ENCODE data around the gene MORC4.

Gene MORC4

DNA sequence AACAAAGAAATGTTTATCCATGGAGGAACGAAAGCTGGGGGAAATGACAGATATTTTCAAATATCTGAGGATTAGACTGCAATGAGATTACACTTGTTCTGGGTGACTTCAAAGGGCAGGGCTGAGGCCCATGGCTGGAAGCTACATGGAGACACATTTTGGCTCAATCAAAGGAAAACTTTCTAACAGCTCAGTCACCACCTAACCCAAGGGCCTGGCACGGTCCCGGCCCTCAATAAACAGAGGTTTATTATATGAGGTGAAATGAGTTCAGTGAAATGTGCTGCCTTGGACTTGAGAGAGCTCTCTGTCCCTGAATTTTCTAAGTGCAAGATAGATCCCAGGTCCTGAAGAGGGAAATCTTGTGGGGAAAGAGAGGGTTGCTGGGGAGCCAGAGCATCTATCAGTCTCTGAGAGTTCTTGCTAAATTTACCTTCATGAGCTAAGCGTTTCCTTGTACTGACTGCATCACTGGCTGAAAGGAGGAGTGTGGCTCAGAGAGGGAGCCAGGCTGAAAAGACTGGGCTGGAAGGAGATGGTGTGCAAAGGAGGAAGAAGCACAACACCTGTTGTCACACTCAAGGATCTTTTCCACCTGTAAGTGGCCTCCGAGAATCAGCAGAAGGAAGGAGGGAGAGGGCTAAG lies 94.8 kb downstream of the MORC4 start:
- no peak for DNase-seq

DNA sequence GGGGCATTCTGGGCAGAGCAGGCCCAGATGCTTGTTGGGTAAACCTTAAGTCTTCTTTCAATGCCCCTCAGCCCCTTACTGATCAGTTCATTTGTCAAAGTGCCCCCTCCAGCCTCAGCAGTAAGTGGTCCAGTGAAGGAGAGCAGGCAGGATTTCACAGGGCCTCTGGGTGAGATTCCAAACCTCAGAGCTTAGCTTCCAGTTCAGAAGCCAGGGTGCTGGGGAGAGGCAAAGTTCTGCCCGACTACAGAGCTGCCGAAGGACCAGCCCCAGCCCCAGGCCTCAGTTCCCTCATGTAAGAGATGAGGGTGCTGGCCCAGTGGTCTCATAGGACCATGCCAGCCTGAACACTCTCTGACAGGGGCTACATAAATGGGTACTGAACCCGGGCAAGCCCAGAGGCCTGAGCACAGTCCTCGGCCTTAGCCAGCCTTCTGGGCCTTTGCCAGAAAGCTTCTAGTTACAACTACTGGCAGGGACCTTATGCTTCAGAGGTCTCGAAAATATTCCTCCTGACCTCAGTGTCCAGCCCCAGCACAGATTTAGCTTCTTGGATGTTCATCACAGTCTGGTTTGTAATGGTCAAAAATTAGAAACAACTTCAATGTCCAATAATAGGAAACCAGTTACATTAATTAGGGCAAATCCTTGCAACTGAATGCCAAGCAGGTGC lies 96.0 kb downstream of the MORC4 start:
- no peak for DNase-seq

DNA sequence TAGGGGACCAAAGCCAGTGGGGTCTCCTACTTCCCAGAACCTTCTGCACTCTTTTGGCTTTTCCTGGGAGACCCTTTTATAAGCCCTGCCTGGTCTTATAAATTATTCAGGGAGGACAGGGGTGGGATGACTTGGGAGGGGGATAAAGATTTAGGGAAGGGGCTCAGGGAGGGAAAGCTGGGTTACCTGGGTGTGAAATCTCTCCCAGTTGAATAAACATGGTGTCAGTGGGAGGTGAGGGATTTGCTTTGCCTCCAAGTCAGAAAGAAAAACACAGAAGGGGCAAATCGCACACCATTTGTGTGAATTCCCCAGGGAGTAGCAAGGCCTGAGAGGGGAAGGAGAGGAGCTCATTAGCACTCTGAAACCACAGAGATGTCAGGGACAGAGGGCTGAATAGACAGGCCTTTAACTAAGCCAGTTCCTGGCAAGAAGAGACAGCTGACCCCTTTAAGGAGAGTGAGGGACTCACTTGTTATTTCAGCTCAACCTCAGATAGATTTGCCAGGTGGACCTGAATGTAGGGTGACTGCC lies 96.7 kb downstream of the MORC4 start, which contains the start of gene RIPPLY1:
TSS of gene RIPPLY1 (minus strand) at position 51 of the 534 bp plus-strand sequence. CDS start 54 bp downstream, outside the sequence.
- no peak for DNase-seq

DNA sequence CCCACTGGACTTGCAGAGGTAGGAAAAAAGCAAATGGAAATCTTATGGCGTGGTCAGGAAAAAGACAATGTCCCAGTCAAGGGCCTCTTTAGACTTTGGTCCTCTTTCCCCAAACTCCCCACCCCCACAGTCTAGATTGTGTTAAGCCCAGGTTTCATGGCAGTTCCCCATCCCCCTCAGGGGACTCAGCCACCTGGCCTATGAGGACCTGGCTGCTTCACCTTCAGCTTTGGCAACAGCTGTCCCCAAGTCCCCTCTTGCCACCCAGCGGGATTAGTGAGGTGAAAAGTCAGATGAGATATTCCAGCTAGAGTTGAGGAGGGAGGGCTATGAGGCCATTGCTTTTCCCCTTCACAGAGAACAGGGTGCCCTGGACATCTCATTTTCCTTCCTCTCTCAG lies 97.3 kb downstream of the MORC4 start:
- DNase-seq = no peak

DNA sequence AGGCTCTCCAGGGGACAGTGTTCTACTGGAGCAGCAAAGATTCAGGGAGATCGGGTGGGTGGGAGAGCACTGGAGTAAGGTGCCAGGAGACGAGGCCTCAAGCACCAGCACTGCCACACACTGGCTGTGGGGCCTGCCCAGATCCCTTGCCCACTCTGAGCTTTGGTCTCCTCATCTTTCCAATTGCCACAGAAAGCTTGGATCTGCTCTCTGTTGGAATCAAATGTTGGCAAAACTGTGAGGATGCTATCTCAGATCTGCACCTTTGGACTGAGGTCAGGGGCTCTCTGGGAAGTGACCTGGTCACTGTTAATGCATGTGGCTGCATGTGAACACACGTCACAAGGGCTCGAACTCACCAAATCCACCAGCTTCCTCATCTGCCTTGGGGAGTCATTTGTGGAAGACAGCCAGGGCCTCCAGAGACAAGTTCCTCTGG lies 98.2 kb downstream of the MORC4 start:
- DNase-seq = no peak

DNA sequence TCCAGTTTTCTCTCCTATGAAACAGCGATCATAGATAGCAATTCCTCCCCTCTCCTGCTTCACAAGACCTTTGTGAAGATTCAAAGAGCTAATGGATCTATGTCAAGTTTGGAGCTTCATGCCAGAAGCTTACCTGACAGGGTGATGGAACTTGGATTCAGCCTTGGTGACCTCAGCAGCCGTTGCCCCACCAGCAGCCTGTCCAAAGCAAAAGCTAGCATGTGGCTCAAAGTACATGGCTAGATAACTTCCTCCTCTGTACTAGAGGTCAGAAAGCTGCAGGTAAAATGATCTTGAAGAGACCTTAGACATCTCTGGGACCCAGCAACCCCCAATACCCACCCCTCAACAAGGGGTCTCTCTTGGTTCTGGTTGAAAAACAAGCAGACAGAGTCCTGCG lies 98.7 kb downstream of the MORC4 start:
- no peak for DNase-seq

DNA sequence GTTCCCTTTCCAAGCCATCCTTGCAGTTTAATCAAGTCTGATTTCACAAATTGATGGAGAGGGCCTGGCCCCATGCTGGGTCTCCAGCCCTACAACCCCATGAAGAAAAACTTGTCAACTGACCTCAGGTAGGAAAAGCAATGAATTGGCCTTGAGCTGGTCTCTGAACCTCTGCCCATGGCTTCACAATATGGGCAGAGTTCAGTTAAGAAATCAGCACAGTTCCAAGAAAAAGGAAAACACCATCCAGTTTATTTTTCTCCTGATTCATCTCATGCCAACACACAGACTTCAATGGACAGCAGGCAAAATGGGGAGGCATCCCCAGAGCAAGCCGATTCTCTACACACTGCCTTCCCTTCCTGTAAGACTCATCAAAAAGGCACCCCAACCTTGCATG lies 100.2 kb downstream of the MORC4 start:
- no peak for DNase-seq

DNA sequence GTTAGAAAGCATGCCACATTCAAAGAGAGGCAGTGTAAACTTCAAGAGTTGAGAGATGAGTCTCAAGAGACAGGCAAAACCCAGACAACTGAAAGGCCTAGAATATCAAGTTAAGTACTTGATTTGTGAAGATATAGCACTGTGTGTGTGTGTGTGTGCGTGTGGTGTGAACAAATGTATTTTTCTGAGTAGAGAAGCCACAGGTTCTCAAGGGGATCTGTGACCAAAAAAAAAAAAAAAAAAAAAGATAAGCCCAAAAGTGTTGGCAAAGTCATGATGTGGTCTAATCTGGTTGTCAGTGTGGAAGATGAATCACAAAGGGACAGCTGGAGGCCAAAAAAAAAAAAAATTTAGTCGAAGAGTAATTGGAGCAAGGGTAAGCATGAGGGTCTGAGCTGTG lies 100.7 kb downstream of the MORC4 start:
- no peak for DNase-seq

DNA sequence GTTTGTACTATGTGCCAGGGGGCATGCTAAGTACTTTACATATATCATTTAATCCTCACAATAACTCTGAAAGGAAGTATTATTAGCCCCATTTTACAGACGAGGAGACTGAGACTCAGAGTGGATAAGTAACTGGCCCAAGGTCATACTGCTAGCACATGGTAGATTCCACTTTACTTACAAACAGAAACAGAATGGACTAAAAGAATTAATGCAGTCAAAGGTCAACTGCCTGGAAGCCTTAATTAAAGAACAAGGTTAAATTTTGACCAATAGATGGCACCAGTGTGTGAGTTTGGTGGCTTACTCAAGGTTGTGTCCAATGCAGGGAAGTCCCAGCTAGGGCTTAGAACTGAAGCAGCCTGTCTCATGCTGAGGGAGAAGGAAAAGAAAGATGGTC lies 101.5 kb downstream of the MORC4 start:
- DNase-seq = no peak

DNA sequence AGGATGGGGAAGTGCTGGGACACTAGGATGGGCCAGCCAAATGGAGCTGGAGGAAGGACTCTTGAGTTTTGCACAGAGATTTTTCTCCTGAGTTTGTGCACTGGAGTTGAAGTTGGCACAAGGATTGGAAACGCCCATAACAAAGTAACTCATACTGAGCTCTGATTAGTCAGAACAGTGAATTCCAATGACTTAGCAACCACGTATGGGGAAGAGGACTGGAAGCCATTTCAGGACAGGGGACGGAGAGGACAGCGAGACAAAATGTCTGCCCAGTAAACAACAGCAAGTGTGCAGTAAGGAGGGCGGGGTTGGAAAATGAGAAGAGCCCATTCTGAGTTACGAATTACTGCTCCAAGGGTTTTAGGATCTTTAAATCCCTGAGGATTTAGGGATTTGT lies 102.8 kb downstream of the MORC4 start:
- DNase-seq = no peak

DNA sequence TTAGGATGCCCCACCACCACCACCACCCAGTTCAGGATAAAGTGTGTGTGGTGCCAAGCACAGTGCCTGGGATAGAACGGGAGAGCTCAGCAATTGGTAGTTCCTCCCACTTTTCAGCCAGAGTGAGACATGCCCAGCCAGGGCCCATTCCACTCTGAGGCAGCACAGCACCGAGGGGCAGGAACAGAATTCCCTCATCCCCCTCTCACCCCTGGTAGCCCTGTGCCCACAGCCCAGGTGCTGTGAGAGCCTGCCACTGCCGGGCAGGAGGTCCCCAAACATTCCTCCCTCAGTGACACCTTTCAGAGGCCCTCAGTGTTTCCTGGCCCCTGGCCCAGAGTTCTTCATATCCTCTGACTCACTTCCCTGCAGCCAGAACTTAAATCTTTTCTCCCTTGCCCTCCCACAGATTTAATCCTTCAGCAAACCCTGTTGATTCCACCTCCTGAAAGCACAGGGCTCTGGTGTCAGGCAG lies 105.0 kb downstream of the MORC4 start:
- no peak for DNase-seq

DNA sequence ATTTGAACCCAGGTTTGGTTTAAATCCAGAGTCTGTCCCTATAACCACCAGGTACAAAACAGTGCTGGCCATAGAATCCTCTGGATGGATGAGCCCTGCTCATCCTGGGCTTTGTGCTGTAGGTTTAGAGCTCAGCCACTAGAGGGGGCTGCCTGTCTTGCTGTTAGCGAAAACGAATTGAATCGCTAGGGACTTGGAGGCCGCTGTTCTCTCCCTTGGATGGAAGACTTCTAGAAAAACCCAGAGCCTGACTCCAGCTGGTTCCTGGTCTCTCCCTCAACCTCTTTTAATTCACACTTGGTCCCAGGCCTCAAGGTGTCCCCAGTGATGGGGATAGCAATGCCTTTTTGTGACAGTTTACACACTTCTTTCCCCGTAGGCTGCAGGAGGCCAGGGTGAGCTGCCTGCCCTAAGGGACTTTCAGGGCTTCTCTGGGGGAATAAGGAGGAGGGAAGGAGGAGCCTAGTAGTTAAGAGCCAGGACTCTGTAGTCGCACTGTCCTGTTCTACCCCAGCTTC lies 105.6 kb downstream of the MORC4 start:
- DNase-seq = peak; percentile 25

DNA sequence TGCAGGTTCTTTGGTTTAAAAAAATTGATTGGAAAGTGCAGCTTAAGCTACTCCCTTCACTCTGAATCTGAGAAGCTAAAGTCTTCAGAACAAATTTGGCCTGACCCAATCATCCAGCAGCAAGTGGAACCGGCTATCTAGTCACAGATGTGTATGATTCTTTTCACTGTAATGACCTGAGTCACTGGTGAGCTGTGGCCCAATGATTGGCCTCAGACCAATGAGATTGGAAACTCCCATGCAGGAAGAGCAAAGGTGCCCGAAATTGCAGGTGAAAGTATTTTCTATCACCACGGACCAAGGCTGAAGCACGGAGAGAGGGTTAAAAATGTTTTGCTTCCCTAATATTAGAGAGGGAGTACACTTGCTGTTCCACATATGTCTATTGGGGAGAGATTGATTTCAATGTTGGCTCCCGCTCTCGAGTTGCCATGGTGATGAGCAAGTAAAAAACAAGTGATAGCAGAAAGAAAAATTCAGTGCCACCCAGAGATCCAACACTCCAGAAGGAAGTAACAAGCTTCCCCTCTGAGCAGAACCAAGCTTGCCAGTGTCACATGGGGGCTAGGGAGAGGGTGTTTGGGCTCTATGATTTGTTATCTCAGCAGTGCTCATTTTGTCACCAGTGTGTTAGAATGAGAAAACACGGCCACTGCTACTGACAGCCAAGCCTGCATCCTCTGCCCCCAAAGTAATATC lies 108.1 kb downstream of the MORC4 start:
- DNase-seq = no peak

All from stimulated activated CD4-positive, alpha-beta T cell treated with anti-CD3 and anti-CD28 coated beads, Interleukin-4, amount 100 ng/mL, for 1 hour (primary cell).